ENCODE measurements around the gene TYW1B. TPM values are rescaled to one million over a fixed set of nuclear protein-coding genes. Genes with fewer than 3 reads are reported as not detected.
"Not testable (repeated sequence)": the region's sequence is repeated elsewhere in the genome, so short reads cannot be mapped to it uniquely, and the experiment has no call there.

Gene TYW1B
- total RNA-seq, 1 donor from 2014 or later, result 6.0 TPM

GRCh38 chr7:72618435-72619180 is 209.4 kb downstream of the TYW1B start:
- not testable (repeated sequence) for DNase-seq

GRCh38 chr7:72609761-72610160 is 218.2 kb downstream of the TYW1B start:
- DNase-seq, result not testable (repeated sequence)

GRCh38 chr7:72607988-72608387 is 220.0 kb downstream of the TYW1B start:
- DNase-seq, result not testable (repeated sequence)

- DNase-seq, result not testable (repeated sequence)
Observed at GRCh38 chr7:72605863-72606431, 222.1 kb downstream of the TYW1B start.

GRCh38 chr7:72604771-72605611 is 223.0 kb downstream of the TYW1B start:
- DNase-seq, result not testable (repeated sequence)

GRCh38 chr7:72603476-72603875 is 224.5 kb downstream of the TYW1B start:
- not testable (repeated sequence) for DNase-seq

- no peak for DNase-seq
Observed at GRCh38 chr7:72603073-72603472, 224.9 kb downstream of the TYW1B start.

- not testable (repeated sequence) for DNase-seq
Observed at GRCh38 chr7:72601683-72602082, 226.3 kb downstream of the TYW1B start.

- DNase-seq, result not testable (repeated sequence)
Observed at GRCh38 chr7:72590023-72590422, 238.0 kb downstream of the TYW1B start.

GRCh38 chr7:72587267-72587666 is 240.7 kb downstream of the TYW1B start:
- DNase-seq, result not testable (repeated sequence)

- DNase-seq, result not testable (repeated sequence)
Observed at GRCh38 chr7:72584576-72584975, 243.4 kb downstream of the TYW1B start.

GRCh38 chr7:72583620-72584361 is 244.2 kb downstream of the TYW1B start:
- not testable (repeated sequence) for DNase-seq

- DNase-seq, result not testable (repeated sequence)
Observed at GRCh38 chr7:72580142-72580770, 247.7 kb downstream of the TYW1B start.

- no peak for DNase-seq
Observed at GRCh38 chr7:72577107-72577506, 250.9 kb downstream of the TYW1B start.

- DNase-seq, result not testable (repeated sequence)
Observed at GRCh38 chr7:72561988-72562387, 266.0 kb downstream of the TYW1B start.

GRCh38 chr7:72559546-72559945 is 268.5 kb downstream of the TYW1B start:
- not testable (repeated sequence) for DNase-seq

- DNase-seq, result not testable (repeated sequence)
Observed at GRCh38 chr7:72556733-72557132, 271.3 kb downstream of the TYW1B start.

GRCh38 chr7:72555238-72555637 is 272.8 kb downstream of the TYW1B start:
- not testable (repeated sequence) for DNase-seq

GRCh38 chr7:72554401-72554800 is 273.6 kb downstream of the TYW1B start:
- DNase-seq, result not testable (repeated sequence)

GRCh38 chr7:72550454-72550853 is 277.5 kb downstream of the TYW1B start:
- DNase-seq, result not testable (repeated sequence)

- not testable (repeated sequence) for DNase-seq
Observed at GRCh38 chr7:72546586-72547237, 281.3 kb downstream of the TYW1B start.

All from dermis blood vessel endothelial cell (primary cell).